ENCODE data around the gene ELAC2.

ELAC2 gene

GRCh38 chr17:12959441-12959840 lies 58.4 kb downstream of the ELAC2 start:
- DNase-seq (no peak), ATAC-seq (no peak)
- Mint-ChIP-seq H3K27ac (no peak overlapping the region), H3K4me1 (no peaks in the 10 kb centered on the region), H3K4me3 (no peak overlapping the region), H3K27me3 (no peaks in the 10 kb centered on the region), H3K9me3 (no peaks in the 10 kb centered on the region)

- Mint-ChIP-seq H3K4me1 (no peaks in the 10 kb centered on the region), H3K9me3 (no peaks in the 10 kb centered on the region), H3K4me3 (no peak overlapping the region), H3K27ac (no peak overlapping the region), H3K27me3 (no peaks in the 10 kb centered on the region)
- ATAC-seq, result no peak
- DNase-seq, result no peak
Observed at GRCh38 chr17:12958786-12959185, 59.0 kb downstream of the ELAC2 start.

GRCh38 chr17:12955521-12955920 lies 62.3 kb downstream of the ELAC2 start:
- ATAC-seq (no peak), DNase-seq (no peak)
- Mint-ChIP-seq H3K4me3 (no peak overlapping the region), H3K4me1 (no peaks in the 10 kb centered on the region), H3K27ac (no peak overlapping the region), H3K27me3 (no peaks in the 10 kb centered on the region), H3K9me3 (no peaks in the 10 kb centered on the region)

GRCh38 chr17:12953156-12953555 lies 64.7 kb downstream of the ELAC2 start:
- Mint-ChIP-seq H3K9me3 (no peaks in the 10 kb centered on the region), H3K4me1 (no peaks in the 10 kb centered on the region), H3K4me3 (no peak overlapping the region), H3K27me3 (no peaks in the 10 kb centered on the region), H3K27ac (no peak overlapping the region)
- ATAC-seq, result no peak
- DNase-seq, result no peak

- DNase-seq (no peak), ATAC-seq (no peak)
- Mint-ChIP-seq H3K27me3 (peaks cover 3% of the 10 kb centered on the region), H3K27ac (no peak overlapping the region), H3K4me1 (no peaks in the 10 kb centered on the region), H3K9me3 (no peaks in the 10 kb centered on the region), H3K4me3 (no peak overlapping the region)
Observed at GRCh38 chr17:12952012-12952411, 65.8 kb downstream of the ELAC2 start.

DNA sequence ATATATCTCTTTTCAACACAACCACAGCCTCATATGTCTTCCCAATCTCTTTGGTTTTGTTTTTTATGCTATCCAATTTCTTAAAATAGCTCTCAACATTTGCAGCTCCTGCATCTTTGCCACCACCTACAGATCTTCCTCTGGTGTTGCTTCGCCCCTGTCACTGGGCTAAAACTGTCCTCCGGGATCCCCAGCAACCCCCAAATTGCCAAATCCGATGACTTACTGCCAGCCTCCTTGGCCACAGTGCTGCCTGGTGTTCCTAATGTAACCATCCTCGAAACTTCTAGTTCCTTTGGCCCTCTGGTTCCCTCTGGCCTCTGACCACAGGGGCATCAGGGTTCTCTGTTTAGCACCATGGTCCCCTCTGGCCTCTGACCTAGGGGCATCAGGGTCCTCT lies 70.8 kb downstream of the ELAC2 start:
- Mint-ChIP-seq H3K27me3 (peaks cover 13% of the 10 kb centered on the region), H3K9me3 (no peaks in the 10 kb centered on the region), H3K27ac (no peak overlapping the region), H3K4me3 (no peak overlapping the region), H3K4me1 (no peaks in the 10 kb centered on the region)
- ATAC-seq (no peak), DNase-seq (no peak)
